ENCODE results near the gene MINK1. TPM values are rescaled to one million over a fixed set of nuclear protein-coding genes. Genes with fewer than 3 reads are reported as not detected.
A peak's percentile ranks its signal among the peaks of the same experiment; 100 is the strongest.

Gene MINK1
- 26.2 and 34.6 TPM in 2 replicates for total RNA-seq (ENCODE audit: low replicate concordance)

DNA sequence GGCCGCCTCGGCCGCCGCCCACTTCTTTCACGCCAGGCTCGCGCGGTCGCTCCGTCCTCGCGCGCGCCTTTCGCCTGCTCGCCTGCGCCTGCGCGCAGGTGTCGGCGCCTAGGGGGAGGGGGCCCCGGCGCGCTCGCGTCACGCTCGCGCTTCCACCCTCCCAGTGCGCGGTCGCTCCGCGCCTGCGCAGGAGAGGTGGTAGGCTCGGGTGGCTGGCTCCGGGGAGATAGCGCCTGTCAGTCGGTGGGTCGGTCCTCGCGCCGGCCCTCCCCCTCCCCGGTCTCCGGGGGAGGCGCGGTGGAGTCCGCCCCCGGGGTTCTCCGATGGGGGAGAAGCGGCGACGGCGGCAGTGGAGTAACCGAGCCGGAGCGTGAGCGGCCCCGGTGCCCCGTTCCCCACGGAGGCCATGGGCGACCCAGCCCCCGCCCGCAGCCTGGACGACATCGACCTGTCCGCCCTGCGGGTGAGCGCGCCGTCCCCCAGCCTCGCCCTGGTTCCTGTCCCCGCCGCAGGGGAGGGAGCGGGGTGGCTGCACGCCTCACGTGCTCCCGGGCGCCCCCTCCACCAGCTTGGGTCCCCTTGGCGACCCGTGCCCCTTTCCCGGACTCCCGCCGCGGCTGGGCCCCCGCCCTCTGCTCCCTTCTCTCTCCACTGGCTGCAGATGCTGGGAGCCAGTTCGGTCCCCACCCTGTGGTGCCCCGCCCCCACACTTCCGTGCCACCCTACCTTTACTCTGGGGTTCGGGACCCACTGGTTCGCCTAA lies at the start of gene MINK1:
Gene MINK1, plus strand, starts transcription at position 163 of the 763 bp plus-strand sequence. Its CDS starts 244 bp downstream, at position 407.
- H3K9me3 Mint-ChIP-seq = no peaks in the 10 kb centered on the region
- Histone ChIP-seq H3K27me3 (no peaks in the 10 kb centered on the region), H3K9me3 (ENCODE audit: low read depth) (no peaks in the 10 kb centered on the region), H3K4me3 (peak within 1 kb of the TSS; percentile 90), H3K4me2 (peak within 1 kb of the TSS; percentile 93), H3K4me1 (peaks cover 9% of the 10 kb centered on the region), H3K27ac (no peak within 1 kb of the TSS), H2AFZ (replicated peaks) (peak within 1 kb of the TSS; percentile 95), H4K20me1 (ENCODE audit: low read depth) (peaks cover 30% of the 10 kb centered on the region), H3F3A (ENCODE audit: low read depth) (peaks cover 5% of the 10 kb centered on the region), H3K9ac (peak within 1 kb of the TSS; percentile 10), H3K79me2 (ENCODE audit: low read depth) (peaks cover 40% of the 10 kb centered on the region), H3K36me3 (no peaks in the 10 kb centered on the region)
- peaks cover 23% of the 10 kb centered on the region for H3K4me1 Mint-ChIP-seq
- TF ChIP-seq, protein P1, sequence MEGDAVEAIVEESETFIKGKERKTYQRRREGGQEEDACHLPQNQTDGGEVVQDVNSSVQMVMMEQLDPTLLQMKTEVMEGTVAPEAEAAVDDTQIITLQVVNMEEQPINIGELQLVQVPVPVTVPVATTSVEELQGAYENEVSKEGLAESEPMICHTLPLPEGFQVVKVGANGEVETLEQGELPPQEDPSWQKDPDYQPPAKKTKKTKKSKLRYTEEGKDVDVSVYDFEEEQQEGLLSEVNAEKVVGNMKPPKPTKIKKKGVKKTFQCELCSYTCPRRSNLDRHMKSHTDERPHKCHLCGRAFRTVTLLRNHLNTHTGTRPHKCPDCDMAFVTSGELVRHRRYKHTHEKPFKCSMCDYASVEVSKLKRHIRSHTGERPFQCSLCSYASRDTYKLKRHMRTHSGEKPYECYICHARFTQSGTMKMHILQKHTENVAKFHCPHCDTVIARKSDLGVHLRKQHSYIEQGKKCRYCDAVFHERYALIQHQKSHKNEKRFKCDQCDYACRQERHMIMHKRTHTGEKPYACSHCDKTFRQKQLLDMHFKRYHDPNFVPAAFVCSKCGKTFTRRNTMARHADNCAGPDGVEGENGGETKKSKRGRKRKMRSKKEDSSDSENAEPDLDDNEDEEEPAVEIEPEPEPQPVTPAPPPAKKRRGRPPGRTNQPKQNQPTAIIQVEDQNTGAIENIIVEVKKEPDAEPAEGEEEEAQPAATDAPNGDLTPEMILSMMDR (IDR thresholded peaks at IDR 0.05) = no peak
- TF ChIP-seq EZH2phosphoT487 (IDR thresholded peaks at IDR 0.05) = no peak
- DNase-seq (ENCODE audit: low spot score) = peak; percentile 95
- peaks cover 5% of the 10 kb centered on the region for H3K36me3 Mint-ChIP-seq
- peak within 1 kb of the TSS; percentile 94 for H3K4me3 Mint-ChIP-seq
- peak within 1 kb of the TSS; percentile 91 for H3K27ac Mint-ChIP-seq
- peaks cover 12% of the 10 kb centered on the region for H3K27me3 Mint-ChIP-seq (ENCODE audit: insufficient read depth, low read depth)

DNA sequence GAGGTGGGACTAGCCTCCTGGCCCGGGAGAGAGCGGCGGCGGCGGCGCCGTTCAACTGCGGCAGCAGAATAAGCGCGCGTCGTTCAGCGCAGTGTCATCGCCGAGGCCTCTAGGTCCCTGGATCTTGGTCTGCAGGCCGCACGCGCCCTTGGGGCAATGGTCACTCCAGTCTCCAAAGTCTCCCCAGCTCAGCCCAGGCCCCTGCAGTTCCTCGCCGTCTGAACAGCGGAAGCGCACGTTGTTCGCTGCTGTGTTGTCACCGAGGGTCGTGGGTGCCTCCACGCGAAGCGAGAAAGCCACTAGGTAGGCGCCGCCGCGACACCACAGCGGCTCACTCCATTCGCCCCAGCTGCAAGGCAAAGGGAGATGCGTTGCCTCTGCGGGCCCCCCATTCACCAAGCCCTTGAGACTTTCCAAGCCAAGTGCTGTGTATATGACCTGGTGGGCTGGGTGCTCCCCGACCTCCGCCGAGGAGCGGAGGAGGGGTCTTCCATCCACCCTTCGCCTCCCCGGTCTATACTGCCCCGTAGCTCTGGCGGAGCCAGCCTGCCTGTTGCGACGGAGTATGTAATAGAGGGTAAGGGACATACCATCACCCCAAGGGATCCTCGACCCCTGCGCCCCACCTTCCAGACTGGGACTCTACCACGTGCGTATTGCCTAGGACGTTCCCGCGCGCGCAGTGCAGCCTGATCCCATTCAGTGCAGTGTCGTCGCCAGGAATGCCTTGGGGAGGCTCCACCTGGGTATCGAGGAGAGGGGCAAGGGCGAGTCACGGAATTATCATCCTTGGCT lies 47.6 kb upstream of the MINK1 start:
- Mint-ChIP-seq H3K36me3 (no peaks in the 10 kb centered on the region), H3K9me3 (no peaks in the 10 kb centered on the region), H3K4me3 (no peak overlapping the region), H3K27ac (no peak overlapping the region), H3K27me3 (ENCODE audit: insufficient read depth, low read depth) (peaks cover 15% of the 10 kb centered on the region), H3K4me1 (peaks cover 8% of the 10 kb centered on the region)
- H3K9ac ChIP-seq = no peak overlapping the region
- no peaks in the 10 kb centered on the region for H3K9me3 ChIP-seq (ENCODE audit: low read depth)
- no peak overlapping the region for H2AFZ ChIP-seq (replicated peaks)
- no peak for DNase-seq (ENCODE audit: low spot score)
- peak overlapping the region; percentile 53 for H3K4me2 ChIP-seq
- H3K36me3 ChIP-seq = no peaks in the 10 kb centered on the region
- H3K27me3 ChIP-seq = peaks cover 82% of the 10 kb centered on the region
- TF ChIP-seq, protein P1 (IDR thresholded peaks at IDR 0.05) = no peak
- TF ChIP-seq EZH2 (IDR thresholded peaks at IDR 0.05) = no peak
- H3K27ac ChIP-seq = no peak overlapping the region
- peaks cover 9% of the 10 kb centered on the region for H4K20me1 ChIP-seq (ENCODE audit: low read depth)
- H3K79me2 ChIP-seq (ENCODE audit: low read depth) = no peaks in the 10 kb centered on the region
- H3K4me3 ChIP-seq = no peak overlapping the region
- H3F3A ChIP-seq (ENCODE audit: low read depth) = peaks cover 37% of the 10 kb centered on the region
- peaks cover 13% of the 10 kb centered on the region for H3K4me1 ChIP-seq

DNA sequence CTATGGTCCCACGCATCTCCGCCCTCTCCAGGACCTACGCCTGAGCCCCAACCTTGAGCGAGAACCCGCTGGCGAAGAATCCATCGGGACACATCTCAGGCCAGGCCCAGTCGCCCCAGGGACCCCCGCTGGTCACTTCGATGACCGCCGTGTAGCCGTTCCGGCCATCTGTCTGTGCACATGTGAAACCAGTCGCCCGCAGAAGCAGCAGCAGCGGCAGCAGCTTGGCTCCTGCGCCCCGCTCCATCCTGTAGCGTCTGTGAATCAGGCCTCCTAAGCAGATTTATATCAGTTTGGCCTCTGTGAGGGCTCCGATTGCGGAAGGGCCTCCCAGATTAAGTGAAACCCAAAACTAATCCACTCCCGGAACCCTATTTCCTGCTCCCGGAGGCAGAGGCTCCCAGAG lies 47.0 kb upstream of the MINK1 start, which contains the start of gene VMO1:
Gene VMO1, minus strand, starts transcription at position 259 of the 406 bp plus-strand sequence. Its CDS starts 12 bp downstream, at position 247.
- Mint-ChIP-seq H3K4me3 (no peak within 1 kb of the TSS), H3K9me3 (no peaks in the 10 kb centered on the region), H3K27ac (no peak within 1 kb of the TSS), H3K27me3 (ENCODE audit: insufficient read depth, low read depth) (peaks cover 19% of the 10 kb centered on the region), H3K4me1 (peaks cover 11% of the 10 kb centered on the region), H3K36me3 (no peaks in the 10 kb centered on the region)
- H3K9me3 ChIP-seq (ENCODE audit: low read depth) = no peaks in the 10 kb centered on the region
- H3K4me3 ChIP-seq = peak within 1 kb of the TSS; percentile 1
- no peaks in the 10 kb centered on the region for H3K36me3 ChIP-seq
- H3K27me3 ChIP-seq = peaks cover 88% of the 10 kb centered on the region
- H2AFZ ChIP-seq (replicated peaks) = no peak within 1 kb of the TSS
- H3K79me2 ChIP-seq (ENCODE audit: low read depth) = no peaks in the 10 kb centered on the region
- DNase-seq (ENCODE audit: low spot score) = peak; percentile 45
- no peak within 1 kb of the TSS for H3K9ac ChIP-seq
- TF ChIP-seq, protein P1 (IDR thresholded peaks at IDR 0.05) = no peak
- TF ChIP-seq EZH2 (IDR thresholded peaks at IDR 0.05) = no peak
- TF ChIP-seq EZH2phosphoT487 (IDR thresholded peaks at IDR 0.05) = no peak
- peak within 1 kb of the TSS; percentile 53 for H3K4me2 ChIP-seq
- H3F3A ChIP-seq (ENCODE audit: low read depth) = peaks cover 38% of the 10 kb centered on the region
- H3K27ac ChIP-seq = no peak within 1 kb of the TSS
- peaks cover 13% of the 10 kb centered on the region for H3K4me1 ChIP-seq
- peaks cover 9% of the 10 kb centered on the region for H4K20me1 ChIP-seq (ENCODE audit: low read depth)
